ENCODE data around the gene USP28. TPM values are rescaled to one million over a fixed set of nuclear protein-coding genes. Genes with fewer than 3 reads are reported as not detected.

The USP28 gene
- total RNA-seq, 1 donor from 2014 or later: 113 TPM

GRCh38 chr11:113874581-113875233 is 665 bp downstream of the USP28 start:
- Histone ChIP-seq H3K4me1 (peaks cover 59% of the 10 kb centered on the region), H3K4me3 (peak overlapping the region; percentile 90), H3K27me3 (ENCODE audit: low read depth) (no peaks in the 10 kb centered on the region), H3K27ac (replicated peaks) (peak overlapping the region; percentile 97), H3K36me3 (no peaks in the 10 kb centered on the region), H3K9me3 (replicated peaks) (no peaks in the 10 kb centered on the region)
- intact Hi-C loops (cut with micrococcal nuclease): no loop called here
- DNase-seq: no peak
- no peak for TF ChIP-seq CTCF (IDR thresholded peaks at IDR 0.05; ENCODE audit: borderline replicate concordance)

- Histone ChIP-seq H3K27ac (replicated peaks) (peak overlapping the region; percentile 97), H3K27me3 (ENCODE audit: low read depth) (no peaks in the 10 kb centered on the region), H3K4me1 (peaks cover 64% of the 10 kb centered on the region), H3K9me3 (replicated peaks) (no peaks in the 10 kb centered on the region), H3K36me3 (peaks cover 3% of the 10 kb centered on the region), H3K4me3 (peak overlapping the region; percentile 90)
- intact Hi-C loops (cut with micrococcal nuclease): no loop called here
- no peak for DNase-seq
- no peak for TF ChIP-seq CTCF (IDR thresholded peaks at IDR 0.05; ENCODE audit: borderline replicate concordance)
Measured at GRCh38 chr11:113874096-113874495, 1.3 kb downstream of the USP28 start.

- Histone ChIP-seq H3K27me3 (ENCODE audit: low read depth) (no peaks in the 10 kb centered on the region), H3K4me3 (peak overlapping the region; percentile 90), H3K27ac (replicated peaks) (peak overlapping the region; percentile 97), H3K36me3 (peaks cover 6% of the 10 kb centered on the region), H3K9me3 (replicated peaks) (no peaks in the 10 kb centered on the region), H3K4me1 (peaks cover 69% of the 10 kb centered on the region)
- TF ChIP-seq CTCF (IDR thresholded peaks at IDR 0.05; ENCODE audit: borderline replicate concordance): no peak
- DNase-seq: peak; percentile 42
- intact Hi-C loops (cut with micrococcal nuclease): no loop called here
Measured at GRCh38 chr11:113873236-113873626, 2.1 kb downstream of the USP28 start.

GRCh38 chr11:113871336-113871735 is 4.0 kb downstream of the USP28 start:
- H3K4me3 ChIP-seq: peak overlapping the region; percentile 90
- DNase-seq: no peak
- H3K4me1 ChIP-seq: peaks cover 74% of the 10 kb centered on the region
- no peak for TF ChIP-seq CTCF (IDR thresholded peaks at IDR 0.05; ENCODE audit: borderline replicate concordance)
- peaks cover 16% of the 10 kb centered on the region for H3K36me3 ChIP-seq
- peak overlapping the region; percentile 97 for H3K27ac ChIP-seq (replicated peaks)
- H3K27me3 ChIP-seq (ENCODE audit: low read depth): no peaks in the 10 kb centered on the region
- H3K9me3 ChIP-seq (replicated peaks): no peaks in the 10 kb centered on the region
- intact Hi-C loops (cut with micrococcal nuclease): no loop called here

GRCh38 chr11:113867843-113868503 is 7.4 kb downstream of the USP28 start:
- H3K27ac ChIP-seq (replicated peaks): peak overlapping the region; percentile 97
- peaks cover 69% of the 10 kb centered on the region for H3K4me1 ChIP-seq

More at GRCh38 chr11:113867843-113868503, 7.4 kb downstream of the USP28 start:
- no peak for TF ChIP-seq CTCF (IDR thresholded peaks at IDR 0.05; ENCODE audit: borderline replicate concordance)
- Histone ChIP-seq H3K36me3 (peaks cover 20% of the 10 kb centered on the region), H3K27me3 (ENCODE audit: low read depth) (no peaks in the 10 kb centered on the region), H3K9me3 (replicated peaks) (no peaks in the 10 kb centered on the region), H3K4me3 (no peak overlapping the region)
- DNase-seq: no peak
- intact Hi-C loops (cut with micrococcal nuclease): no loop called here

Measured in left ventricle myocardium inferior (tissue), 1 donor.